Kasumi-1 (cell line): ENCODE measurements around the gene SORL1.

ENCODE experiments used
- DNase-seq, 2 experiments: peaks; one replicate each; lab custom pipeline; 2025; lab: John Stamatoyannopoulos, UW

Gene SORL1

GRCh38 chr11:121656328-121657090 lies 204.4 kb downstream of the SORL1 start:
- DNase-seq: no peak

GRCh38 chr11:121657146-121657545 lies 205.0 kb downstream of the SORL1 start:
- no peak for DNase-seq

- no peak for DNase-seq
Measured at GRCh38 chr11:121659811-121660210, 207.7 kb downstream of the SORL1 start.

- DNase-seq: no peak
Measured at GRCh38 chr11:121661880-121662486, 209.9 kb downstream of the SORL1 start.

GRCh38 chr11:121664144-121664543 lies 212.0 kb downstream of the SORL1 start:
- no peak for DNase-seq

- no peak for DNase-seq
Measured at GRCh38 chr11:121665206-121665838, 213.2 kb downstream of the SORL1 start.

GRCh38 chr11:121667836-121668235 lies 215.7 kb downstream of the SORL1 start:
- no peak for DNase-seq

- no peak for DNase-seq
Measured at GRCh38 chr11:121669422-121669821, 217.3 kb downstream of the SORL1 start.

- no peak for DNase-seq
Measured at GRCh38 chr11:121670266-121670665, 218.2 kb downstream of the SORL1 start.

- DNase-seq: no peak
Measured at GRCh38 chr11:121670805-121671282, 218.7 kb downstream of the SORL1 start.

- no peak for DNase-seq
Measured at GRCh38 chr11:121671283-121672168, 219.4 kb downstream of the SORL1 start.

- DNase-seq: no peak
Measured at GRCh38 chr11:121672630-121673487, 220.7 kb downstream of the SORL1 start.

- no peak for DNase-seq
Measured at GRCh38 chr11:121681550-121682268, 229.6 kb downstream of the SORL1 start.
